ENCODE results near the gene SLC52A1. TPM values are rescaled to one million over a fixed set of nuclear protein-coding genes. Genes with fewer than 3 reads are reported as not detected.

SLC52A1 gene
- total RNA-seq, 6 experiments from 2014 or later: 0.13 to 0.20 TPM; not detected in 4

- no peaks in the 10 kb centered on the region for H3K9me3 ChIP-seq
- intact Hi-C loops (cut with DNase I): no loop called here
- peak; percentile 57 to 71 (median 67) for DNase-seq
- TF ChIP-seq CTCF (IDR thresholded peaks at IDR 0.05) (no peak), POLR2A (IDR thresholded peaks at IDR 0.05) (peak; percentile 10)
- 0% methylated on average over 4 of the region's 55 CpGs for whole genome bisulfite sequencing (ENCODE audit: insufficient coverage, low coverage, low lambda C conversion rate, missing lambda C conversion rate)
- peaks cover 0 to 14% (median 6%) of the 10 kb centered on the region in 4 donors for H3K4me1 ChIP-seq
- peak; percentile 0 to 2 (median 1) for ATAC-seq
- peak overlapping the region; percentile 23 to 84 (median 72) for H3K27ac ChIP-seq
- no peaks in the 10 kb centered on the region for H3K27me3 ChIP-seq
- peak overlapping the region; percentile 95 to 99 (median 96) for H3K4me3 ChIP-seq
- H3K36me3 ChIP-seq: peaks cover 3 to 25% (median 12%) of the 10 kb centered on the region in 4 donors
Observed at GRCh38 chr17:4998027-4998731, 37.0 kb downstream of the SLC52A1 start.

GRCh38 chr17:4997302-4998026, 37.8 kb downstream of the SLC52A1 start, which contains the start of the genes INCA1 and KIF1C:
Gene INCA1, minus strand, starts transcription at chr17:4997522. Its CDS starts 3,085 bp downstream, at chr17:4994437.
Gene KIF1C, plus strand, starts transcription at chr17:4997950. Its CDS starts 2,297 bp downstream, at chr17:5000247.
- ATAC-seq (peak; percentile 89 to 94 (median 92)), DNase-seq (peak; percentile 97)
- peaks cover 0 to 14% (median 6%) of the 10 kb centered on the region in 4 donors for H3K4me1 ChIP-seq
- peak within 1 kb of the TSS; percentile 95 to 99 (median 96) for H3K4me3 ChIP-seq
- H3K27ac ChIP-seq: peak within 1 kb of the TSS; percentile 78 to 84 (median 82)
- intact Hi-C loops (cut with DNase I): no loop called here
- peaks cover 2 to 18% (median 9%) of the 10 kb centered on the region in 4 donors for H3K36me3 ChIP-seq
- no peaks in the 10 kb centered on the region for H3K9me3 ChIP-seq
- TF ChIP-seq POLR2A (IDR thresholded peaks at IDR 0.05) (peak; percentile 70), CTCF (IDR thresholded peaks at IDR 0.05) (peak in 1 of 4 donors; percentile 28)
- WGBS (ENCODE audit: insufficient coverage, low coverage, low lambda C conversion rate, missing lambda C conversion rate): 0% methylated on average over 4 of the region's 93 CpGs
- no peaks in the 10 kb centered on the region for H3K27me3 ChIP-seq

GRCh38 chr17:4994081-4994595, 41.1 kb downstream of the SLC52A1 start:
- intact Hi-C loops (cut with DNase I): no loop called here
- no peaks in the 10 kb centered on the region for H3K36me3 ChIP-seq
- H3K4me1 ChIP-seq: no peaks in the 10 kb centered on the region
- H3K27ac ChIP-seq: no peak overlapping the region
- no peaks in the 10 kb centered on the region for H3K9me3 ChIP-seq
- WGBS (ENCODE audit: insufficient coverage, low coverage, low lambda C conversion rate, missing lambda C conversion rate): 89% methylated on average over 6 of the region's 6 CpGs
- H3K27me3 ChIP-seq: no peaks in the 10 kb centered on the region
- TF ChIP-seq POLR2A (IDR thresholded peaks at IDR 0.05): no peak
- no peak for TF ChIP-seq CTCF (IDR thresholded peaks at IDR 0.05)
- ATAC-seq (no peak), DNase-seq (no peak)
- no peak overlapping the region for H3K4me3 ChIP-seq

- no peaks in the 10 kb centered on the region for H3K9me3 ChIP-seq
- 18% methylated on average over 16 of the region's 30 CpGs for WGBS (ENCODE audit: insufficient coverage, low coverage, low lambda C conversion rate, missing lambda C conversion rate)
- intact Hi-C loops (cut with DNase I): loop anchor here in 1 of 2 donors (10.0 kb wide), 1 partner anchor 77 kb away; no protein-coding TSS in a partner anchor
- peak in 1 of 4 donors; percentile 8 for ATAC-seq
- TF ChIP-seq POLR2A (IDR thresholded peaks at IDR 0.05): peak; percentile 39
- no peak for TF ChIP-seq CTCF (IDR thresholded peaks at IDR 0.05)
- no peaks in the 10 kb centered on the region for H3K27me3 ChIP-seq
- H3K4me1 ChIP-seq: peaks cover 0 to 17% (median 2%) of the 10 kb centered on the region in 4 donors
- peak overlapping the region; percentile 85 to 89 (median 87) for H3K27ac ChIP-seq
- H3K4me3 ChIP-seq: peak overlapping the region; percentile 65 to 98 (median 84)
- no peak for DNase-seq
- peaks cover 0 to 2% (median under 1%) of the 10 kb centered on the region in 4 donors for H3K36me3 ChIP-seq
Observed at GRCh38 chr17:4987767-4988567, 47.3 kb downstream of the SLC52A1 start.
